ENCODE measurements around the gene C7orf33.

Gene C7orf33

DNA sequence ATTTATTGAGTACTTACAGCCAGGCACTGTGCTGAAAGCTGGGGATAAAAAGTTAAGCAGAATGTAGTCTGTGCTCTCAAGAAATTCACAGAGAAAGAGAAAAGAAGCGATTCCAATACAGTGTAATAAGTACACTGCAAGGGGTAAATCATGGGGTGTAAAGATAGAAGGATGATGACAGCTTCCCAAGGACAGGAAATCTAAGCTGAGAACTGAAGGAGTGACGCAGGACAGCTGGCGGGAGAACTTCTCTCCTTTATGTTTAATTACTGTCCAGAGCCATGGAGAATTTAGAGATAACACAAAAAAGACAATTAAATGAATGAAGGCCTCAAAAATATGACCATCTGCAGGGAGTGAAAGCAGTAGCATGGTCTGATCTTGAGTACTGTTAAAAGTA is 34.8 kb downstream of the C7orf33 start:
- no peak for DNase-seq (ENCODE audit: low read depth in 3 of 3, low spot score in 1 of 3)

- no peak for DNase-seq (ENCODE audit: low read depth in 3 of 3, low spot score in 1 of 3)
Measured at GRCh38 chr7:148626828-148627227, 36.3 kb downstream of the C7orf33 start.

- DNase-seq (ENCODE audit: low read depth in 3 of 3, low spot score in 1 of 3), result no peak
Measured at GRCh38 chr7:148628011-148628410, 37.4 kb downstream of the C7orf33 start.

DNA sequence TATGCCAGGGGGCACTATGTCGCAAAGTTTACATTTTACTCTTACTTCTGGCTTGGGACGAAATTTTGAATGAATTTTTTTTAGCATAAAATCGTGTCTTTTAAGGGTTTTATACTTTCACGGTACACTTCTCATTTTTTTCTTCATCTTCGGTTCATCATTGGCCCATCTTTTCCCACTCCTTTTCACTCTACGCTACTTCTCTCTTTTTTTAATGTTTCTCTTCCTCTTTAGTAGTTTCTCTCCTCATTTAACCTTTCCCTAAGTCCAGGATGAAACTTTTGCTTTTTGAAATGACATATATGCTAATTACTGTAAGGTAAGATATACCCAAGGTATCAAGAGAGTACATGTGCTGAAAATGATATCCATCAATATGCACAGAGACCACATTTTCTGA is 39.5 kb downstream of the C7orf33 start:
- no peak for DNase-seq (ENCODE audit: low read depth in 3 of 3, low spot score in 1 of 3)

DNA sequence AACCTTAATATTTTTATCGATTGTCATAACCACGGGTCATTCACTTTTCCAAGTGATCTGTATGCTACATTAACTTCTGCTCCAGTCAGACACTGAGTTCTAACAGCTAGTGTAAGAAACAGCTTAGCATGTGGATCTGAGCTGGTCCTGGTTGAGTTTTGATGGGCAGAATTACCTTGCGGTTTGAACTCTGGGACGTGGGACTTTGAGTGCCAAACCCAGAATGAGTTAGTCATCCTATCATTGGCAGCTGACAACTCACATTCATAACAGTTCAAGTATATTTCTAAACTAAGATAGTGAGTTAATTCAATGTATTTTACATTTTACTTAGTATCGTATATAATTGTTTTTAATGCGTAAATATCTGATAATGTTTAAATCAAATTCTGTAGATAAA is 43.2 kb downstream of the C7orf33 start:
- no peak for DNase-seq (ENCODE audit: low read depth in 3 of 3, low spot score in 1 of 3)

DNA sequence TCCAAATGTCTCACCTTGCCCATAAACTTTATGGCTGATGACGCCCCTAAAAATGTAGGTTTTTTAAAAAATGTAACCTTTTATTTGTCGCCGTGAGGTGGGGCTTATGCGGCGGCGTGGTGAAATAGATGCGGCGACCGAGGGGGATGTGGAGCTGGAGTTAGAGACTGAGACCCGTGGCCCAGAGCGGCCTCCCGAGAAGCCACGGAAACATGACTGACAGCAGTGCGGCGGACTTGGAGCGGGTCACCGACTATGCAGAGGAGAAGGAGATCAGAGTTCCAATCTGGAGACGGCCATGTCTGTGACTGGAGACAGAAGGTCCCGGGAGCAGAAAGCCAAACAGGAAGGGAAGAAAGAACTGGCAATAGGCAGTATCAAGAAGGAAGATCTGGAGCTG is 46.5 kb downstream of the C7orf33 start:
- no peak for DNase-seq (ENCODE audit: low read depth in 3 of 3, low spot score in 1 of 3)

- no peak for DNase-seq (ENCODE audit: low read depth in 3 of 3, low spot score in 1 of 3)
Measured at GRCh38 chr7:148645898-148646297, 55.3 kb downstream of the C7orf33 start.

GRCh38 chr7:148650232-148650858 is 59.8 kb downstream of the C7orf33 start:
- no peak for DNase-seq (ENCODE audit: low read depth in 3 of 3, low spot score in 1 of 3)

GRCh38 chr7:148652773-148653172 is 62.2 kb downstream of the C7orf33 start:
- DNase-seq (ENCODE audit: low read depth in 3 of 3, low spot score in 1 of 3), result no peak

GRCh38 chr7:148657929-148658328 is 67.4 kb downstream of the C7orf33 start:
- no peak for DNase-seq (ENCODE audit: low read depth in 3 of 3, low spot score in 1 of 3)

GRCh38 chr7:148661471-148661870 is 70.9 kb downstream of the C7orf33 start:
- DNase-seq (ENCODE audit: low read depth in 3 of 3, low spot score in 1 of 3), result no peak

- no peak for DNase-seq (ENCODE audit: low read depth in 3 of 3, low spot score in 1 of 3)
Measured at GRCh38 chr7:148662646-148663045, 72.1 kb downstream of the C7orf33 start.

- no peak for DNase-seq (ENCODE audit: low read depth in 3 of 3, low spot score in 1 of 3)
Measured at GRCh38 chr7:148664324-148664723, 73.8 kb downstream of the C7orf33 start.

- DNase-seq (ENCODE audit: low read depth in 3 of 3, low spot score in 1 of 3), result no peak
Measured at GRCh38 chr7:148665221-148665620, 74.7 kb downstream of the C7orf33 start.

Data from stimulated activated CD4-positive, alpha-beta T cell treated with anti-CD3 and anti-CD28 coated beads, TNF-alpha, amount 100 ng/mL, for 1 hour (primary cell).